Liver (tissue), 9 donors: ENCODE measurements around the gene TMEM123. TPM values are rescaled to one million over a fixed set of nuclear protein-coding genes. Genes with fewer than 3 reads are reported as not detected.

Experiments
- DNase-seq: peaks from one replicate; pipeline ENCODE4 v3.0.0-alpha.2; 2017; ENCODE audit warnings: low spot score
- H3K27ac ChIP-seq, 2 donors: one replicate each; pipeline ENCODE4 v1.7.0; 2013; ENCODE audit warnings: inconsistent platforms in 2 of 2, low read length in 2 of 2, control low read depth in 1 of 2, low read depth in 1 of 2, mild to moderate bottlenecking in 1 of 2
- H3K27me3 ChIP-seq, 4 donors: one replicate each; pipeline versions ENCODE4 v1.6.1 to v1.7.0; 2013; ENCODE audit warnings: low read length in 3 of 4, inconsistent platforms in 1 of 4, mild to moderate bottlenecking in 1 of 4, moderate library complexity in 1 of 4; ENCODE audit not compliant: control insufficient read depth in 4 of 4, insufficient read depth in 4 of 4
- H3K36me3 ChIP-seq, 4 donors: one replicate each; pipeline versions ENCODE4 v1.6.1 to v1.7.0; 2013; ENCODE audit warnings: low read length in 3 of 4, mild to moderate bottlenecking in 3 of 4, low read depth in 1 of 4, moderate library complexity in 1 of 4; ENCODE audit not compliant: control insufficient read depth in 4 of 4, insufficient read depth in 3 of 4
- H3K4me1 ChIP-seq, 4 donors: one replicate each; pipeline versions ENCODE4 v1.6.1 to v1.7.0; 2013; ENCODE audit warnings: low read length in 3 of 4, mild to moderate bottlenecking in 3 of 4, moderate library complexity in 1 of 4; ENCODE audit not compliant: control insufficient read depth in 4 of 4, insufficient read depth in 4 of 4
- H3K4me3 ChIP-seq, 3 donors: one replicate each; pipeline versions ENCODE4 v1.6.1 to v1.7.0; 2013; ENCODE audit warnings: low read length in 3 of 3, control low read depth in 1 of 3, low read depth in 1 of 3, mild to moderate bottlenecking in 1 of 3
- H3K9ac ChIP-seq, 2 donors: one replicate each; pipeline ENCODE4 v1.7.0; 2013; ENCODE audit warnings: low read length in 2 of 2, mild to moderate bottlenecking in 2 of 2, moderate library complexity in 2 of 2, control low read depth in 1 of 2, low read depth in 1 of 2
- H3K9me3 ChIP-seq, 4 donors: one replicate each; pipeline versions ENCODE4 v1.6.1 to v1.7.0; 2013; ENCODE audit warnings: low read length in 3 of 4; ENCODE audit not compliant: control insufficient read depth in 4 of 4
- EGR1 ChIP-seq, 2 donors: IDR thresholded peaks; 2 replicates each; pipeline ENCODE4 v1.6.1; 2016 to 2018; ENCODE audit warnings: antibody characterized with exemption in 2 of 2, low read depth in 2 of 2
- FOXA1 ChIP-seq: IDR thresholded peaks from 2 replicates; pipeline ENCODE4 v1.6.1; 2016; ENCODE audit warnings: antibody characterized with exemption
- GABPA ChIP-seq, 2 donors: IDR thresholded peaks in 1 of 2; conservative IDR thresholded peaks in 1 of 2; 2 replicates each; pipeline ENCODE4 v1.6.1; 2016; ENCODE audit warnings: antibody characterized with exemption in 2 of 2, mild to moderate bottlenecking in 1 of 2, moderate library complexity in 1 of 2
- HNF4A ChIP-seq, 2 donors: conservative IDR thresholded peaks; 2 replicates each; pipeline ENCODE4 v1.6.1; 2016; ENCODE audit warnings: antibody characterized with exemption in 2 of 2, mild to moderate bottlenecking in 2 of 2
- HNF4G ChIP-seq: IDR thresholded peaks from 2 replicates; pipeline ENCODE4 v1.6.1; 2016; ENCODE audit warnings: antibody characterized with exemption
- JUND ChIP-seq, 2 donors: IDR thresholded peaks; 2 replicates each; pipeline ENCODE4 v1.6.1; 2016; ENCODE audit warnings: antibody characterized with exemption in 2 of 2
- NR2F2 ChIP-seq: IDR thresholded peaks from 2 replicates; pipeline ENCODE4 v1.6.1; 2016; ENCODE audit warnings: antibody characterized with exemption
- RAD21 ChIP-seq, 2 donors: IDR thresholded peaks; 2 replicates each; pipeline ENCODE4 v1.6.1; 2016; ENCODE audit warnings: antibody characterized with exemption in 2 of 2, mild to moderate bottlenecking in 2 of 2
- RXRA ChIP-seq, 2 donors: IDR thresholded peaks; 2 replicates each; pipeline ENCODE4 v1.6.1; 2017 to 2018; ENCODE audit warnings: antibody characterized with exemption in 2 of 2, mild to moderate bottlenecking in 1 of 2
- TAF1 ChIP-seq: conservative IDR thresholded peaks from 2 replicates; pipeline ENCODE4 v1.6.1; 2016; ENCODE audit warnings: antibody characterized with exemption, mild to moderate bottlenecking
- WGBS: extraction: QIAGEN DNeasy Blood & Tissue Kit; methylation state at CpG from one replicate; pipeline ENCODE4 v1.1.7; 2013; 5-methylcytosine and 5-hydroxymethylcytosine counted together
- polyA plus RNA-seq, 2 donors: library from polyadenylated mRNA; stranded (reverse) in 1 of 2; unstranded in 1 of 2; fragments of 200-250 nt in 1 of 2; fragments of >200 nt in 1 of 2; fragmentation: Nextera tagmentation in 1 of 2; extraction: Ambion mirVana in 1 of 2; gene quantifications; one replicate each; pipeline versions ENCODE4 v1.2.1 to v1.2.3, GENCODE V29; 2013 to 2015
- total RNA-seq, 2 donors: library from RNA; depleted of rRNA; stranded (reverse); fragments of >200 nt; gene quantifications; one replicate each; pipeline ENCODE4 v1.2.3, GENCODE V29; 2014
- TF ChIP-seq, protein P1 (sequence below): IDR thresholded peaks from 2 replicates; pipeline ENCODE4 v1.6.1; 2016; ENCODE audit warnings: antibody characterized with exemption
- TF ChIP-seq, protein P2 (sequence below): IDR thresholded peaks from 2 replicates; pipeline ENCODE4 v1.6.1; 2016; ENCODE audit warnings: antibody characterized with exemption, mild to moderate bottlenecking
- TF ChIP-seq, protein P3 (sequence below): IDR thresholded peaks from 2 replicates; pipeline ENCODE4 v1.6.1; 2016; ENCODE audit warnings: antibody characterized with exemption
- TF ChIP-seq, protein P4 (sequence below): fragments of 150-350 bp; IDR thresholded peaks from 2 replicates; pipeline ENCODE4 v1.5.1; 2017; ENCODE audit warnings: improper control_type of control experiment, low read depth, low read length; ENCODE audit not compliant: missing input control
- donor health status: healthy.
- donor health status: healthy.
- donor health status: healthy.
- donor health status: healthy.
- donor health status: healthy.

The TMEM123 gene
- total and polyA plus RNA-seq, 4 donors = 101 to 140 (median 107) TPM

DNA sequence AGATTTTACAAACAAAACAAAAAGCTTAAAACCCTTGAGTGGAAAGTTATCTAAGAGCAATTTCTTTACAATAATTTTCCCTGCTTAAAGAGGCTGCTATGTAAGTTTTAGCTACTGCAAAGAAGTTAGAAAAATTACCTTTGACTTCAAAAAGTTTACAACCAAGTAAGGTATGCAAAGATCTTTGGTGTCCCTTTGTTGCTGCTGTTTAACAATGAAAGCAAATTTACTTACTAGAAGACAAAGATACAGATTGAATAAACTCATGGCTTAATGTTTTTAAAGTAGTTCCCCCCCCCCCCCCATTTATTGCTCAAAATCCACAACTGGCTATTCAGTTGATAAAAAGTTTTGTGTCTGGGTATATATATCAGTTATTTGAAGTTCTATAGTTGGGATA, 26.0 kb downstream of the TMEM123 start:
- no peak overlapping the region for H3K27ac ChIP-seq
- no peak for TF ChIP-seq FOXA1
- no peaks in the 10 kb centered on the region for H3K9me3 ChIP-seq
- no peak overlapping the region for H3K9ac ChIP-seq
- no peak for DNase-seq
- H3K27me3 ChIP-seq = no peaks in the 10 kb centered on the region
- peaks cover 0 to 18% (median 10%) of the 10 kb centered on the region in 4 donors for H3K4me1 ChIP-seq
- no peak overlapping the region for H3K4me3 ChIP-seq
- H3K36me3 ChIP-seq = peaks cover 0 to 4% (median 1%) of the 10 kb centered on the region in 4 donors

DNA sequence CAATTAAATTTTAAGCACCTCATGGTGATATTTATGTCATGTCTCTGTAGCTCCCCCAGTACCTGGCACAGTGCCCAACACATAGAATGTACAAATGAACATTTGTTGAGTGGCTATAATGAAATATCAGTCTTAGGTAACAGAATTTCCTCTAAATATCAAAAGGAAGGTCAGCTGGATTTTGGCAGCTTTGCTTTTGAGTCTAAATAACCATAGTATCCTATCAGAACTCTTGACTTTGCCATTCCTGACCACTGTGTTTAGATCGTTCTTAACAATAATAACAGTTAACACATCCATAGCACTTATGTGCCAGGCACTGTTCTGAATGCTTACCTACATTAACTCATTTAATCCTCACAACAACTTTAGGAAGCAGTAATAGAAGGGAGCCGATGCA, 26.6 kb downstream of the TMEM123 start:
- 84% methylated on average over 2 of the region's 2 CpGs for WGBS
- H3K27ac ChIP-seq = no peak overlapping the region

DNA sequence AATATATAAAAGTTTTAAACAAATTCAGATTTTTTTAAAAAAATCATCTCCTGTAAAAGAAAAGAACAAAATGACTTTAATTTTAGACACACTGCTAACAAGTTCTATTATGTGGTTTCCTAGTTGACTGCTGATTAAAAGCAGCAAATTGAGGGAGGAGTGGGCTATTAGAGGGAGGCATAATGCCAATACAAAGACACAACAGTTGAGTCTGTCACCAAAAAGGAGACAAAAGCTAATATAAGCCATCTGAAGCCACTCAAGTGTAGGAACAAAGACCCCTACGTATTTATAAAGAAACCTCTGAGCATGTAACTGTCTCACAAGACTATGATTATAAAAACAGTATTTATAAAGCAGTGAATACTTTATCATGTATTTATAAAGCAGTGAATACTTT, 28.6 kb downstream of the TMEM123 start:
- Histone ChIP-seq H3K4me3 (no peak overlapping the region), H3K4me1 (peaks cover 0 to 6% (median 2%) of the 10 kb centered on the region in 4 donors), H3K9ac (no peak overlapping the region), H3K27ac (no peak overlapping the region), H3K36me3 (peaks cover 0 to 3% (median 1%) of the 10 kb centered on the region in 4 donors), H3K27me3 (no peaks in the 10 kb centered on the region), H3K9me3 (no peaks in the 10 kb centered on the region)
- no peak for DNase-seq
- 96% methylated on average over 1 of the region's 1 CpG for WGBS
- TF ChIP-seq TAF1 (no peak), GABPA (IDR thresholded peaks at IDR 0.05 in 1 of 2, conservative IDR thresholded peaks at IDR 0.05 in 1 of 2) (no peak), JUND (IDR thresholded peaks at IDR 0.05) (no peak), EGR1 (IDR thresholded peaks at IDR 0.05; ENCODE audit: low read depth in 2 of 2) (no peak), RXRA (IDR thresholded peaks at IDR 0.05) (no peak), FOXA1 (no peak)
- TF ChIP-seq, protein P1, sequence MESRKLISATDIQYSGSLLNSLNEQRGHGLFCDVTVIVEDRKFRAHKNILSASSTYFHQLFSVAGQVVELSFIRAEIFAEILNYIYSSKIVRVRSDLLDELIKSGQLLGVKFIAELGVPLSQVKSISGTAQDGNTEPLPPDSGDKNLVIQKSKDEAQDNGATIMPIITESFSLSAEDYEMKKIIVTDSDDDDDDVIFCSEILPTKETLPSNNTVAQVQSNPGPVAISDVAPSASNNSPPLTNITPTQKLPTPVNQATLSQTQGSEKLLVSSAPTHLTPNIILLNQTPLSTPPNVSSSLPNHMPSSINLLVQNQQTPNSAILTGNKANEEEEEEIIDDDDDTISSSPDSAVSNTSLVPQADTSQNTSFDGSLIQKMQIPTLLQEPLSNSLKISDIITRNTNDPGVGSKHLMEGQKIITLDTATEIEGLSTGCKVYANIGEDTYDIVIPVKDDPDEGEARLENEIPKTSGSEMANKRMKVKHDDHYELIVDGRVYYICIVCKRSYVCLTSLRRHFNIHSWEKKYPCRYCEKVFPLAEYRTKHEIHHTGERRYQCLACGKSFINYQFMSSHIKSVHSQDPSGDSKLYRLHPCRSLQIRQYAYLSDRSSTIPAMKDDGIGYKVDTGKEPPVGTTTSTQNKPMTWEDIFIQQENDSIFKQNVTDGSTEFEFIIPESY = no peak
- TF ChIP-seq, protein P2, sequence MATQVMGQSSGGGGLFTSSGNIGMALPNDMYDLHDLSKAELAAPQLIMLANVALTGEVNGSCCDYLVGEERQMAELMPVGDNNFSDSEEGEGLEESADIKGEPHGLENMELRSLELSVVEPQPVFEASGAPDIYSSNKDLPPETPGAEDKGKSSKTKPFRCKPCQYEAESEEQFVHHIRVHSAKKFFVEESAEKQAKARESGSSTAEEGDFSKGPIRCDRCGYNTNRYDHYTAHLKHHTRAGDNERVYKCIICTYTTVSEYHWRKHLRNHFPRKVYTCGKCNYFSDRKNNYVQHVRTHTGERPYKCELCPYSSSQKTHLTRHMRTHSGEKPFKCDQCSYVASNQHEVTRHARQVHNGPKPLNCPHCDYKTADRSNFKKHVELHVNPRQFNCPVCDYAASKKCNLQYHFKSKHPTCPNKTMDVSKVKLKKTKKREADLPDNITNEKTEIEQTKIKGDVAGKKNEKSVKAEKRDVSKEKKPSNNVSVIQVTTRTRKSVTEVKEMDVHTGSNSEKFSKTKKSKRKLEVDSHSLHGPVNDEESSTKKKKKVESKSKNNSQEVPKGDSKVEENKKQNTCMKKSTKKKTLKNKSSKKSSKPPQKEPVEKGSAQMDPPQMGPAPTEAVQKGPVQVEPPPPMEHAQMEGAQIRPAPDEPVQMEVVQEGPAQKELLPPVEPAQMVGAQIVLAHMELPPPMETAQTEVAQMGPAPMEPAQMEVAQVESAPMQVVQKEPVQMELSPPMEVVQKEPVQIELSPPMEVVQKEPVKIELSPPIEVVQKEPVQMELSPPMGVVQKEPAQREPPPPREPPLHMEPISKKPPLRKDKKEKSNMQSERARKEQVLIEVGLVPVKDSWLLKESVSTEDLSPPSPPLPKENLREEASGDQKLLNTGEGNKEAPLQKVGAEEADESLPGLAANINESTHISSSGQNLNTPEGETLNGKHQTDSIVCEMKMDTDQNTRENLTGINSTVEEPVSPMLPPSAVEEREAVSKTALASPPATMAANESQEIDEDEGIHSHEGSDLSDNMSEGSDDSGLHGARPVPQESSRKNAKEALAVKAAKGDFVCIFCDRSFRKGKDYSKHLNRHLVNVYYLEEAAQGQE = no peak

More for the DNA sequence above, 26.6 kb downstream of the TMEM123 start:
- DNase-seq = no peak
- H3K4me1 ChIP-seq = peaks cover 0 to 18% (median 10%) of the 10 kb centered on the region in 4 donors
- no peaks in the 10 kb centered on the region for H3K27me3 ChIP-seq
- no peak overlapping the region for H3K4me3 ChIP-seq
- H3K36me3 ChIP-seq = peaks cover 0 to 4% (median 1%) of the 10 kb centered on the region in 4 donors
- TF ChIP-seq, protein P3, sequence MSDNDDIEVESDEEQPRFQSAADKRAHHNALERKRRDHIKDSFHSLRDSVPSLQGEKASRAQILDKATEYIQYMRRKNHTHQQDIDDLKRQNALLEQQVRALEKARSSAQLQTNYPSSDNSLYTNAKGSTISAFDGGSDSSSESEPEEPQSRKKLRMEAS = no peak
- no peak for TF ChIP-seq HNF4A (conservative IDR thresholded peaks at IDR 0.05)
- TF ChIP-seq NR2F2 = no peak
- TF ChIP-seq, protein P2 = no peak
- no peak for TF ChIP-seq RAD21 (IDR thresholded peaks at IDR 0.05)
- no peak for TF ChIP-seq TAF1
- no peak for TF ChIP-seq HNF4G
- no peak for TF ChIP-seq GABPA (IDR thresholded peaks at IDR 0.05 in 1 of 2, conservative IDR thresholded peaks at IDR 0.05 in 1 of 2)
- TF ChIP-seq, protein P4, sequence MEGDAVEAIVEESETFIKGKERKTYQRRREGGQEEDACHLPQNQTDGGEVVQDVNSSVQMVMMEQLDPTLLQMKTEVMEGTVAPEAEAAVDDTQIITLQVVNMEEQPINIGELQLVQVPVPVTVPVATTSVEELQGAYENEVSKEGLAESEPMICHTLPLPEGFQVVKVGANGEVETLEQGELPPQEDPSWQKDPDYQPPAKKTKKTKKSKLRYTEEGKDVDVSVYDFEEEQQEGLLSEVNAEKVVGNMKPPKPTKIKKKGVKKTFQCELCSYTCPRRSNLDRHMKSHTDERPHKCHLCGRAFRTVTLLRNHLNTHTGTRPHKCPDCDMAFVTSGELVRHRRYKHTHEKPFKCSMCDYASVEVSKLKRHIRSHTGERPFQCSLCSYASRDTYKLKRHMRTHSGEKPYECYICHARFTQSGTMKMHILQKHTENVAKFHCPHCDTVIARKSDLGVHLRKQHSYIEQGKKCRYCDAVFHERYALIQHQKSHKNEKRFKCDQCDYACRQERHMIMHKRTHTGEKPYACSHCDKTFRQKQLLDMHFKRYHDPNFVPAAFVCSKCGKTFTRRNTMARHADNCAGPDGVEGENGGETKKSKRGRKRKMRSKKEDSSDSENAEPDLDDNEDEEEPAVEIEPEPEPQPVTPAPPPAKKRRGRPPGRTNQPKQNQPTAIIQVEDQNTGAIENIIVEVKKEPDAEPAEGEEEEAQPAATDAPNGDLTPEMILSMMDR = no peak
- no peak for TF ChIP-seq RXRA (IDR thresholded peaks at IDR 0.05)
- TF ChIP-seq EGR1 (IDR thresholded peaks at IDR 0.05; ENCODE audit: low read depth in 2 of 2) = no peak
- no peak overlapping the region for H3K9ac ChIP-seq
- H3K9me3 ChIP-seq = no peaks in the 10 kb centered on the region
